SW 1271 (cell line): ENCODE data around the gene HNRNPUL1.

Experiments used
- DNase-seq, 2 experiments: peaks; one replicate each; lab custom pipeline; 2025; lab: John Stamatoyannopoulos, UW

Gene HNRNPUL1

DNA sequence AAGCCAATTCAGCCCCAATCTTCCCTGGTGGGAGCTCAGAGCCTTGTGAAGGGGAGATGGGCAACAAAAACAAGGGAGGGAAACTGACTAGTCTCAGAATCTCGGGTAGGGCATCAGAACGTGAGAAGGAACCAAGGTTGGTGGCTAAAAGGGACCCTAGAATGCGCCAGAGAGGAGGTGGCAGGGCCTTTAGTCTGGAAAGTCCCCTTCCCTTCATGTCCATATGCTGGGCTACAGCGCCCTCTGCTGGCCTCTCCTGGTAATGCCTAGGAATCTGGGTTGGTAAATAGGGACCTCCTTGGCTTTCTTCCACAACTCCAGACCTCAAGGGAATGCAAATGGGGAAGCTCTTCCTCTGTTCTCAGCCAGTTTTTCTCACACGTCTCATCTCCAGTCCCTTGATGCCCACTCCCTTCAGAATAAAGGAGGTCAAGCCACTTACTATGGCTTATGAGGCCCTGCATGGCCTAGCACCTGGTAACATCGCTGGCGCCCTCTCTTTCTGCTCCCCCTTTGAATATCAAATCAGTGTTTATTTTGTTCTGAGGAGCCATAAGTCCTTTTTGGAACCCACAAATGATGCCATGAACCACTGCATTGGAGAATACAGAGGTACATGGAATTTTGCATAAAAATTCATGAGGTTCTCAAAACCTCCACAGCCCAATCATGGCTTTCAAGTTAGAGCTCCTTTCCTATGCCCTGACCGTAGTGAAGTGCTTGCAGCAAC is 44.4 kb downstream of the HNRNPUL1 start:
- DNase-seq = peak; percentile 46 to 66

DNA sequence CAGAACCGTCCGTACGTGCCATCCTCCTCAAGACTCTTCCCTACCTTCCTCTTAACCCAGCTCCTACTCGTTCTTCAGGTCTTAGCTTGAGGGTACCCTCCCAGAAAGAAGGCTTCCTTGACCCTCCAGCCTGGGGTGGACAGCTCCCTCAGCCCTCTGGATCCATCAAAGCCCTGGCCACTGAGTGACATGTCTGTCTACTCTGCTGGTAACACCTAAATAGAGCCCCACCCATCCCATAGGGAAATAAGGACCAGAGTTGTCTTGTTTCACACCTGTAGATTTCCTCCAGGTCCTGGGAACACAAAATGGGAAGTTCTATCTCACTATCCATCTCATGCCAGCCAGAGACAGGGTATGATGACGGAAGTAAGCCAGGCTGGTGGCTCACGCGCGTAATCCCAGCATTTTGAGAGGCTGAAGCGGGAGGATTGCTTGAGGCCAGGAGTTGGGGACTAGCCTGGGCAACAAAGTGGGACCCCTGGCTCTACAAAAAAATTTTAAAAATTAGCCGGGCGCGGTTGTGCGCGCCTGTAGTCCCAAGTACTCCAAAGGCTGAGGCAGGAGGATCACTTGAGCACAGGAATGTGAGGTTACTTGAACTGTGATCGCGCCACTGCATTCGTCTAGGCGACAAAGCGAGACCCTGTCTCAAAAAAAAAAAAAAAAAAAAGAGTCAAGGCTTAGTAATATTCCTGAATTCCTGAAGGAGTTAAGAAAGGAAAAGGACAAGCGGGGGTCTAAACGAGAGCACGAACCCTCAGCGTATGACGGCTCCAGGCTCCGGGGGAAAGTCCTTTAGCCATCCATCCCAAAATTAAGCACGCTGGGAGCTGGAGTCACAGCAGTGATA is 45.2 kb downstream of the HNRNPUL1 start:
- DNase-seq = no peak

DNA sequence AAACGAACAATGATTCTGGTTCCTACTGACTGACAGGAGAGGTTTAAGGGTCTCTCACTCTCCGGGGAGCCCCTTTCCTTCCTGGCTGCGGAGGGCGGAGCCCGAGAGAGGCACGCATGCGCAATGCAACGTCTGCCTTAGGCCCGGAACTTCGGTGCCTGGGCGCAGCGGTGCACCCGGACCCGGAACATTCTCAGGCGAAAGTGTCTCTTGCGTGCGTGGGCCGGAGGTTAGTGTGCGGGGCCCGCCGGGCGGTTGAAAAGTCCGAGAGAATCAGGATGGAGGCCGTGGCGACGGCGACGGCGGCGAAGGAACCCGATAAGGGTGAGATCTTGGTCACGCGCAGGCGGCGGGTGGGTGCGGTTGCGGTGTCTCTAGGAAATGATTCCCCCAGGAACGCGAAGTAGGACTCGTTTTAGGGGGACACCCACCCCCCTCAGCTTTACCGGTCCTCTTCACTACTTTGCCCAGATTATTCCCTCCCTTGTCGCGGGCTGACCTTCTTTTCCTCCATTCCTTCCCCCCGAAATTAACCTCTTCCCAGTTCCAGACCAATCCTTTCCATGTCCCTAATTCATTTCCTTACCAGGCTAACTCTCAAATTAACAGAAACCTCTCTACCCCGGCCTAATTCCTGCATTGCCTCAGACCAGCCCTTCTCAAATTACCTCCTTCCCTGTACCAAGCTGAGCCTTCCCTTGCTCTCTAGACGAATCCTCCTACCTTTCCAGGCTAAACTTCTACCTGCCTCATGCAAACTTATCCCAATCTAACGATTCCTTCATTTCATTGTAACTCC is 46.1 kb downstream of the HNRNPUL1 start, which contains the start of gene CCDC97:
CCDC97 (plus strand) TSS at position 140 of the 799 bp plus-strand sequence; CDS start at position 279, 139 bp downstream.
- peak; percentile 64 to 83 for DNase-seq

DNA sequence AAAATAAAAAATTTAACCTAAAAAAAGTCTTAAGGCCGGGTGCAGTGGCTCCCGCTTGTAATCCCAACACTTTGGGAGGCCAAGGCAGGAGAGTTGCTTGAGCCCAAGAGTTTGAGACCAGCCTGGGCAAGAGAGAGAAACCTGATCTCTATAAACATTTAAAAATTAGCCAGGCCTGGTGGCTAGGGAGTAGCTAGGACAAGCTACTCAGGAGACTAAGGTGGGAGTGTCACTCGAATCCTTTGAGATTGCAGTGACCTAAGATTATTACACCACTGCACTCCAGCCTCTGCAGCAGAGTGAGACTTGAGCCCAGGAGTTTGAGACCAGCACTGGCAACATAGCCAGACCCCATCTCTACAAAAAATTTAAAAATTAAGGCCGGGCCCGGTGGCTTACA is 46.9 kb downstream of the HNRNPUL1 start:
- no peak for DNase-seq

- DNase-seq = no peak
Measured at GRCh38 chr19:41311613-41312012, 47.4 kb downstream of the HNRNPUL1 start.

- no peak for DNase-seq
Measured at GRCh38 chr19:41316306-41316920, 52.2 kb downstream of the HNRNPUL1 start.

- DNase-seq = no peak
Measured at GRCh38 chr19:41318696-41319499, 54.7 kb downstream of the HNRNPUL1 start.

- no peak for DNase-seq
Measured at GRCh38 chr19:41319500-41320184, 55.5 kb downstream of the HNRNPUL1 start.

- no peak for DNase-seq
Measured at GRCh38 chr19:41320185-41320518, 56.0 kb downstream of the HNRNPUL1 start.

DNA sequence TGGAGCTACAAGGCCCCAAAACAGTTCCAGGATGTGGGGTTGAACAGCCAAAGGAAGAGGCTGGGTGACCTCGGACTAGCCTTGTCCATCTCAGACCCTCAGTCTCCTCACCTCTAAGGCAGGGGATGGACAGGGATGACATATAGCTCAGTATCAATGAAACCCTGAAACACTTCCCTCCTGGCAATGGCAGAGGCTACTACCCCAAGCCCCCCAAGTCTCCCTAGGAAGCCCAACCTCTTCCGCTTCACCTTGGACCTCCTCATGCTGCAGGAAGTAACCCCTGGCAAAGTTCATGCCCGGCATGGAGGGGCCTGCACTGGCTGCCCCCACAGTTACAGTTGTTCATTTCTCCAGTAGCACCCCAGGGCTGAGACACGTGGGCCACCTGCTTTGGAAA is 56.4 kb downstream of the HNRNPUL1 start:
- DNase-seq = no peak

GRCh38 chr19:41321204-41321599 is 57.0 kb downstream of the HNRNPUL1 start:
- no peak for DNase-seq

DNA sequence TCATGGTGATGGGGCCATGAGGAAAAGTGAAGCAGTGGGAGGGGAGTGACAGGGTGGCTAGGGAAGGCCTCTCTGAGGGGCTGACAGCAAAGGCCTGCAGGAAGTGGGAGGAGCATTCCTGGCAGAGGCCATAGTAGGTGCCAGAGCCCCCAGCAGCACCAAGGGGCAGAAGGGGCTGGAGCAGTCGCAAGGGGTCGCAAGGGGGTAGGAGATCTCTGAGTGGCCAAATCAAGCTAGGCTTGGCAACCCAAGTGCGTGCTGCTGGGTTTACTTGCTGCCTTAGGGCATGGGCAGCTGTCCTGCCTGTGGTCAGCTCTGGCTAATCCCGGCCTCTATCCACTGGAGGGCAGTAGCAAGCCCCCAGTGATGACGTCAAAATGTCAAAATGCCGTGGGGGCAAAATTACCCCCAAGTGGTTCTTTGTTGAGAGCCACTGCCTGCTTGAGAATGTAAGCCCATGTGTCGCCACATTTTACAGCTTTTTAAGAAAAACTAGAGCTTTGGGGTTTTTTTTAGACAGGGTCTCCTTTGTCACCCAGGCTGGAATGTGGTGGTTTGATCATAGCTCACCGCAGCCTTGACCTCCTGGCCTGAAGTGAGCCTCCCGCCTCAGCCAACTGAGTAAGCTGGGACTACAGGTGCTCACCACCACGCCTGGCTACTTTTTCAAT is 57.6 kb downstream of the HNRNPUL1 start:
- peak in 1 of 2 experiments; percentile 23 for DNase-seq

GRCh38 chr19:41322451-41322850 is 58.3 kb downstream of the HNRNPUL1 start:
- no peak for DNase-seq

DNA sequence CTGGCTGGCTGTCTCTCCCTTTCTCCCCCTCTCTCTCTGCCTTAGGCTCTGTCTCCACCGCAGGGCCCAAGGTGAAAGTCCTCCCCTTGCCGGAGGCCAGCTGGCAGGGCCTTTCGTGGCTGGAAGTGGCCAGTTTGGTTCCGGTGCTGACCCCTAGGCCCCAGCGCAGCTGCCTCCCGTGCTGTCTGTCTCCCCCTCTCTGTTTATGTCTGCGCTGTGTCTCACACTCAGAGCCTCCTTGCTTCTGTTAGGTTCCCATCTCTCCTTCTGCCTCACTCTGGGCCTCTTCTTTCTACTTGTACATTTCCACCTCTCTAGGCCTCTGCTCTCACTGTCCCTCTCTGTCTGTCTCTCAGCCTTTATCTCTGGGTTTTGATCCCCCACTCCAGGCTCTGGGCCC is 58.9 kb downstream of the HNRNPUL1 start:
- no peak for DNase-seq

- DNase-seq = no peak
Measured at GRCh38 chr19:41323430-41324125, 59.4 kb downstream of the HNRNPUL1 start.

- DNase-seq = no peak
Measured at GRCh38 chr19:41324231-41324702, 60.1 kb downstream of the HNRNPUL1 start.

DNA sequence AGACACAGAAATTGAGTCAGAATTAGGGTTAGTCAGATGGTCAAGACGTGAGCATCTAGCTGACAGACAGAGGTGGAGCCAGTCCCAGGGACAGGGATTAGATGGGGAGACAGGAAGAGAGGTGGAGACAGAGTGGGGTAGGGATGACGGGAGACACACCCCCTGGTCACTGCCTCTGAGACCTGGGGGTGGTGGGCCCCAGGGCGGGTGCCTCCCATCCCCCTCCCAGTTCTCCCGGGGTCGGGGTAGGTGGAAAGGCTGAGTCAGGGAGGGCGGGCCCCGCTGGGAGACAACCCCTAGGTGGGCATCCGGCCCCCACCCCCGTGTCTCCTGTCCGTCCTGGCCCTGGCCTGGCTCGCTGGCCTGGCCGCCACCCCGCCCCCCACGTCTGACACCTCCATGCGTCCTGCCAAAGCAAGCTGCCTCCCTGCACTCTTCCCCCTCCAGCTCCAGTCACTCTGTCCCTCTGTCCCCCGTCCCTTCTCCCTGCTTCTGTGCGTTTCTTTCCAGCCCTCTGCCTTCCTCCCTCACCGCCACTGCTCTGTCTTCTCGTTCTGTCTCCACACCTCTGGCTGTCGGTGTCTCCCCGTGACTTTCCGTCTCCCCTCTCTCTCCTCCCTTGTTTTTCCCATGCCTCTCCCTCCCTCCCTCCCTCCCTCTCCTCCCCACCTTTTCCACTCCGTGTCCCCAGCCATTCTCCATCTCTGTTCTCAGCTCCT is 60.9 kb downstream of the HNRNPUL1 start:
- DNase-seq = no peak

GRCh38 chr19:41325640-41325946 is 61.4 kb downstream of the HNRNPUL1 start:
- no peak for DNase-seq
